ENCODE results near the gene AHNAK2. TPM values are rescaled to one million over a fixed set of nuclear protein-coding genes. Genes with fewer than 3 reads are reported as not detected.

AHNAK2 gene
- total RNA-seq, 1 experiment from 2014 or later = 223 TPM

DNA sequence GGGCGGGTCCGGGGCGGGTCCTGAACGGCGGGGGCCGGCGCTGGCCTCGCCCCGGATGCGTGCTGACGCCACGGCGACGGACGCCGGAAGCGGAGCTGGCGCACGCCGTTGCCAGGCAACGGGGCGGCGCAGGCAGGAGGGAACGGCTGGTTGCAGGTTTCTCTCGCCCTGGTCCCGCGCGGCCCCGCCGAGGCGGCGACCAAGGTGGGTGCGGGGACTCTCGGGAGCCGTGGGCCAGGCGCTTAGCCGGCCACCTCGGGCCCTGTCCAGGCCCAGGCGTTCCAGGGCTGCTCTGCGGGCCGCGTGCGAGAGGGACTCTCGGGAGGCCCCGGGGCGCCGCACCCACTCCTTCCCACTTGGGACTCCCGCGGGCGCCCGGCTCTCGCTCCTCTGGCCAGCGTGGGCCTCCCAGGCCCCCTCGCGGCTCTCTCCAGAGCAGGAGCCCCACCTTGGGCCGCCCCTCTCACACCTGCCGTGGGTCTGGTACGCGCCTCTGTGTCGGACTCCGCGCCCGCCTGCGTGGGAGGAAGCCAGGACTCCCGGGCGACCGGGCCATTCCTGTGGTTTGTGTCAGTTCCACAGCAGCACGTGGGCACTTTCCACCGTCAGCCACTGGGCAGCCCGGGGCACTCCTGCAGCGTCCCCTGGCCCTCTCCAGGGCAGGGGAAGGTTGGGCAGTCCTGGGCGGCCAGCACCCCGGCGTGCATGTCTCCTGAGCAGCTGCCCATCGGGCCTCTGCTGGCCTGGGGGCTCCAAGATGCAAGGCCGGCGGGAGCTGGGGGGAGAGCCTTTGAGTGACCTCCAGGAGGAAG, 7.7 kb upstream of the AHNAK2 start, which contains the start of gene CLBA1:
CLBA1 (plus strand) TSS at position 114 of the 812 bp plus-strand sequence; CDS start at position 758, 644 bp downstream.
- Histone ChIP-seq H3K27ac (ENCODE audit: low read length) (peak within 1 kb of the TSS; percentile 65), H3K27me3 (ENCODE audit: control insufficient read depth, insufficient read depth, low read length) (no peaks in the 10 kb centered on the region), H3K36me3 (ENCODE audit: control insufficient read depth, insufficient read depth, low read length) (no peaks in the 10 kb centered on the region), H3K4me1 (ENCODE audit: control insufficient read depth, insufficient read depth, low read length) (peaks cover 9% of the 10 kb centered on the region), H3K4me3 (ENCODE audit: low read depth in 2 of 2, low read length in 2 of 2) (peak within 1 kb of the TSS; percentile 63 to 65), H3K9me3 (ENCODE audit: control insufficient read depth, insufficient read depth, low read depth, low read length) (no peaks in the 10 kb centered on the region)
- ATAC-seq (peak; percentile 91), DNase-seq (ENCODE audit: low read depth, low spot score) (no peak)
- TF ChIP-seq, protein P1, sequence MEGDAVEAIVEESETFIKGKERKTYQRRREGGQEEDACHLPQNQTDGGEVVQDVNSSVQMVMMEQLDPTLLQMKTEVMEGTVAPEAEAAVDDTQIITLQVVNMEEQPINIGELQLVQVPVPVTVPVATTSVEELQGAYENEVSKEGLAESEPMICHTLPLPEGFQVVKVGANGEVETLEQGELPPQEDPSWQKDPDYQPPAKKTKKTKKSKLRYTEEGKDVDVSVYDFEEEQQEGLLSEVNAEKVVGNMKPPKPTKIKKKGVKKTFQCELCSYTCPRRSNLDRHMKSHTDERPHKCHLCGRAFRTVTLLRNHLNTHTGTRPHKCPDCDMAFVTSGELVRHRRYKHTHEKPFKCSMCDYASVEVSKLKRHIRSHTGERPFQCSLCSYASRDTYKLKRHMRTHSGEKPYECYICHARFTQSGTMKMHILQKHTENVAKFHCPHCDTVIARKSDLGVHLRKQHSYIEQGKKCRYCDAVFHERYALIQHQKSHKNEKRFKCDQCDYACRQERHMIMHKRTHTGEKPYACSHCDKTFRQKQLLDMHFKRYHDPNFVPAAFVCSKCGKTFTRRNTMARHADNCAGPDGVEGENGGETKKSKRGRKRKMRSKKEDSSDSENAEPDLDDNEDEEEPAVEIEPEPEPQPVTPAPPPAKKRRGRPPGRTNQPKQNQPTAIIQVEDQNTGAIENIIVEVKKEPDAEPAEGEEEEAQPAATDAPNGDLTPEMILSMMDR (IDR thresholded peaks at IDR 0.05) = no peak
- TF ChIP-seq, protein P2, sequence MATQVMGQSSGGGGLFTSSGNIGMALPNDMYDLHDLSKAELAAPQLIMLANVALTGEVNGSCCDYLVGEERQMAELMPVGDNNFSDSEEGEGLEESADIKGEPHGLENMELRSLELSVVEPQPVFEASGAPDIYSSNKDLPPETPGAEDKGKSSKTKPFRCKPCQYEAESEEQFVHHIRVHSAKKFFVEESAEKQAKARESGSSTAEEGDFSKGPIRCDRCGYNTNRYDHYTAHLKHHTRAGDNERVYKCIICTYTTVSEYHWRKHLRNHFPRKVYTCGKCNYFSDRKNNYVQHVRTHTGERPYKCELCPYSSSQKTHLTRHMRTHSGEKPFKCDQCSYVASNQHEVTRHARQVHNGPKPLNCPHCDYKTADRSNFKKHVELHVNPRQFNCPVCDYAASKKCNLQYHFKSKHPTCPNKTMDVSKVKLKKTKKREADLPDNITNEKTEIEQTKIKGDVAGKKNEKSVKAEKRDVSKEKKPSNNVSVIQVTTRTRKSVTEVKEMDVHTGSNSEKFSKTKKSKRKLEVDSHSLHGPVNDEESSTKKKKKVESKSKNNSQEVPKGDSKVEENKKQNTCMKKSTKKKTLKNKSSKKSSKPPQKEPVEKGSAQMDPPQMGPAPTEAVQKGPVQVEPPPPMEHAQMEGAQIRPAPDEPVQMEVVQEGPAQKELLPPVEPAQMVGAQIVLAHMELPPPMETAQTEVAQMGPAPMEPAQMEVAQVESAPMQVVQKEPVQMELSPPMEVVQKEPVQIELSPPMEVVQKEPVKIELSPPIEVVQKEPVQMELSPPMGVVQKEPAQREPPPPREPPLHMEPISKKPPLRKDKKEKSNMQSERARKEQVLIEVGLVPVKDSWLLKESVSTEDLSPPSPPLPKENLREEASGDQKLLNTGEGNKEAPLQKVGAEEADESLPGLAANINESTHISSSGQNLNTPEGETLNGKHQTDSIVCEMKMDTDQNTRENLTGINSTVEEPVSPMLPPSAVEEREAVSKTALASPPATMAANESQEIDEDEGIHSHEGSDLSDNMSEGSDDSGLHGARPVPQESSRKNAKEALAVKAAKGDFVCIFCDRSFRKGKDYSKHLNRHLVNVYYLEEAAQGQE (IDR thresholded peaks at IDR 0.05; ENCODE audit: insufficient read depth in 1 of 2, low read depth in 2 of 2, low read length in 1 of 2) = no peak
- TF ChIP-seq TCF7L2 (IDR thresholded peaks at IDR 0.05; ENCODE audit: low read depth, low read length) = no peak
- no peak for TF ChIP-seq SIN3A (IDR thresholded peaks at IDR 0.05; ENCODE audit: borderline replicate concordance, insufficient read depth, low read depth, low read length)
- TF ChIP-seq POLR2AphosphoS5 (IDR thresholded peaks at IDR 0.05; ENCODE audit: low read depth, low read length) = no peak; the same call in 1 of the 2 replicates
- BruUV-seq (replicated peaks) = no TSS peak
- POLR2A ChIA-PET = interaction anchor here (0.6 kb wide), 1 partner anchor 12 kb away, joined by 3 read pairs; no protein-coding TSS in a partner anchor
- in situ Hi-C loops (cut with HindIII; ENCODE audit: low pct_unique_long_range_greater_than_20kb, low sequenced_read_pairs) (no loop called here), intact Hi-C loops (cut with micrococcal nuclease; ENCODE audit: unreplicated experiment) (no loop called here)
- CTCF ChIA-PET = no interaction called here

DNA sequence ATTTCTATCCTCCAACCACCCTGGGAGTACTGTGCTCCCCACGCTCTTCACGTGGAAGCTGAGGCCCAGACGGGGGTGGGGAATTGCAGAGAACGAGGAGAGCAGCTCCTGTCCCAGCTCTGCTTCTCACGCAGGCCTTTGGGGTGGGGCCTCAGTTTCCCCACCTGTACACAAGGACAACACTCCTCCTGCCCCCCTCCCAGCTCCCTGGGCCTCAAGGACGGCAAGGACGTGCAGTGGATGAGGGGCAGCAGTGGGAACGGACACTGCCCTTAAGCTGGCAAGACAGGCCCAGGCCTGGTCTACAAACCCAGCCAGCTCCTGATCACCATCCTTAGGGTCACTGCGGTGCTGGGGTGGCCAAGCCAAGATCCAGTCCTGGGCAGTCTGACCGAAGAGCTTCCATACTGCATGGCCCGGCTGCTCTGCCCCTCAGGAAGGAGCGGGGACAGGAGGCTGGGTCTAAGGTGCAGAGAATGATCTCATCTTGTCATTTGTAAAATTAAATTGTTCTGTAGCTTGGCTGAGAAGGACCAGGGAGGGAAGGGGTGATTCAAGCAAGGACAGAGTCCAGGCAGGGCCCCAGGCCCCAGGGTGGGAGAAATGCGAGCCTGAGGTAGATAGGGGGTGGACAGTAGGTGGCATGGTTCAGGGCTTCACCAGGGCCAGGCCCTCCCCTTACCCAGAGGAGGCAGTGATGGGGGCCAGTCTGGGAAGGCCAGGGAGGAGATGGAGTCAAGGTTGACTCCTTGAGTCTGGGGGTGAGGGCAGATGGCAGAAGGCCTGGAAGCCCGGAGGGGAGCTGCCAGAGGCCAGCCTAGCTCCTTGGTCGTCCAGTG, 6.1 kb upstream of the AHNAK2 start:
- Histone ChIP-seq H3K4me1 (ENCODE audit: control insufficient read depth, insufficient read depth, low read length) (peaks cover 25% of the 10 kb centered on the region), H3K27ac (ENCODE audit: low read length) (no peak overlapping the region), H3K36me3 (ENCODE audit: control insufficient read depth, insufficient read depth, low read length) (no peaks in the 10 kb centered on the region), H3K27me3 (ENCODE audit: control insufficient read depth, insufficient read depth, low read length) (no peaks in the 10 kb centered on the region), H3K9me3 (ENCODE audit: control insufficient read depth, insufficient read depth, low read depth, low read length) (no peaks in the 10 kb centered on the region), H3K4me3 (ENCODE audit: low read depth in 2 of 2, low read length in 2 of 2) (no peak overlapping the region)
- TF ChIP-seq, protein P2 (IDR thresholded peaks at IDR 0.05; ENCODE audit: insufficient read depth in 1 of 2, low read depth in 2 of 2, low read length in 1 of 2) = no peak
- TF ChIP-seq, protein P1 (IDR thresholded peaks at IDR 0.05) = no peak
- TF ChIP-seq TCF7L2 (IDR thresholded peaks at IDR 0.05; ENCODE audit: low read depth, low read length) = no peak
- no peak for TF ChIP-seq POLR2AphosphoS5 (IDR thresholded peaks at IDR 0.05; ENCODE audit: low read depth, low read length)
- no peak for TF ChIP-seq SIN3A (IDR thresholded peaks at IDR 0.05; ENCODE audit: borderline replicate concordance, insufficient read depth, low read depth, low read length)
- DNase-seq (ENCODE audit: low read depth, low spot score) (no peak), ATAC-seq (no peak)
- BruUV-seq (replicated peaks) = no TSS peak
- in situ Hi-C loops (cut with HindIII; ENCODE audit: low pct_unique_long_range_greater_than_20kb, low sequenced_read_pairs) (no loop called here), intact Hi-C loops (cut with micrococcal nuclease; ENCODE audit: unreplicated experiment) (no loop called here)
- CTCF ChIA-PET = no interaction called here
- POLR2A ChIA-PET = interaction anchor here (0.8 kb wide), 1 partner anchor 10 kb away, joined by 3 read pairs; no protein-coding TSS in a partner anchor
